Thymus (tissue), 11 donors: ENCODE results near the gene MB21D2. TPM values are rescaled to one million over a fixed set of nuclear protein-coding genes. Genes with fewer than 3 reads are reported as not detected.

Experiments
- DNase-seq, 9 donors: peaks; one replicate each; pipeline ENCODE4 v3.0.0-alpha.2; 2013; ENCODE audit warnings: low spot score in 9 of 9, low read depth in 6 of 9, missing footprints in 1 of 9
- H3K27ac ChIP-seq, 2 donors: one replicate each; pipeline ENCODE4 v1.5.1; 2013; ENCODE audit warnings: control low read depth in 1 of 2, low read depth in 1 of 2, low read length in 1 of 2, mild to moderate bottlenecking in 1 of 2, moderate library complexity in 1 of 2
- H3K27me3 ChIP-seq, 2 donors: one replicate each; pipeline ENCODE4 v1.5.1; 2013; ENCODE audit warnings: low read length in 1 of 2; ENCODE audit not compliant: control insufficient read depth in 2 of 2, insufficient read depth in 1 of 2
- H3K36me3 ChIP-seq, 2 donors: one replicate each; pipeline ENCODE4 v1.5.1; 2013; ENCODE audit warnings: low read length in 1 of 2, mild to moderate bottlenecking in 1 of 2, moderate library complexity in 1 of 2; ENCODE audit not compliant: control insufficient read depth in 2 of 2, insufficient read depth in 2 of 2
- H3K4me1 ChIP-seq, 2 donors: one replicate each; pipeline ENCODE4 v1.5.1; 2013; ENCODE audit warnings: low read length in 2 of 2; ENCODE audit not compliant: control insufficient read depth in 2 of 2, insufficient read depth in 2 of 2
- H3K4me3 ChIP-seq, 2 donors: one replicate each; pipeline ENCODE4 v1.5.1; 2013; ENCODE audit warnings: low read length in 2 of 2, control low read depth in 1 of 2, mild to moderate bottlenecking in 1 of 2
- H3K9me3 ChIP-seq, 2 donors: one replicate each; pipeline ENCODE4 v1.5.1; 2013; ENCODE audit warnings: low read length in 1 of 2, mild to moderate bottlenecking in 1 of 2; ENCODE audit not compliant: control insufficient read depth in 2 of 2, insufficient read depth in 1 of 2
- WGBS: extraction: QIAGEN DNeasy Blood & Tissue Kit; methylation state at CpG from one replicate; pipeline ENCODE4 v1.1.7; 2013; 5-methylcytosine and 5-hydroxymethylcytosine counted together
- polyA plus RNA-seq: library from polyadenylated mRNA; stranded (reverse); fragments of 200-250 nt; gene quantifications from one replicate; pipeline ENCODE4 v1.2.3, GENCODE V29; 2013
- total RNA-seq: library from RNA; stranded (reverse); fragments of 120-200 nt; gene quantifications from one replicate; pipeline ENCODE4 v1.2.4, GENCODE V29; 2013
- donor health status: healthy.

The MB21D2 gene
- total and polyA plus RNA-seq, 2 donors, result 1.5 to 2.4 TPM

- no peak for DNase-seq
- WGBS, result 80% methylated on average over 6 of the region's 6 CpGs
Measured at GRCh38 chr3:192928720-192929119, 11.1 kb upstream of the MB21D2 start.

GRCh38 chr3:192928016-192928415 lies 10.4 kb upstream of the MB21D2 start:
- H3K36me3 ChIP-seq, result no peaks in the 10 kb centered on the region
- no peak overlapping the region for H3K4me3 ChIP-seq

More at GRCh38 chr3:192928720-192929119, 11.1 kb upstream of the MB21D2 start:
- H3K36me3 ChIP-seq, result no peaks in the 10 kb centered on the region
- no peak overlapping the region for H3K27ac ChIP-seq
- no peak overlapping the region for H3K4me3 ChIP-seq
- H3K4me1 ChIP-seq, result no peaks in the 10 kb centered on the region
- no peaks in the 10 kb centered on the region for H3K9me3 ChIP-seq
- H3K27me3 ChIP-seq, result no peaks in the 10 kb centered on the region

GRCh38 chr3:192927016-192927415 lies 9.4 kb upstream of the MB21D2 start:
- no peak overlapping the region for H3K27ac ChIP-seq
- no peaks in the 10 kb centered on the region for H3K36me3 ChIP-seq
- no peaks in the 10 kb centered on the region for H3K27me3 ChIP-seq
- WGBS, result 97% methylated on average over 3 of the region's 3 CpGs
- no peaks in the 10 kb centered on the region for H3K9me3 ChIP-seq
- H3K4me3 ChIP-seq, result no peak overlapping the region
- no peak for DNase-seq
- no peaks in the 10 kb centered on the region for H3K4me1 ChIP-seq

More at GRCh38 chr3:192928016-192928415, 10.4 kb upstream of the MB21D2 start:
- Histone ChIP-seq H3K4me1 (no peaks in the 10 kb centered on the region), H3K9me3 (no peaks in the 10 kb centered on the region), H3K27me3 (no peaks in the 10 kb centered on the region), H3K27ac (no peak overlapping the region)
- DNase-seq, result no peak

GRCh38 chr3:192923731-192924130 lies 6.1 kb upstream of the MB21D2 start:
- no peaks in the 10 kb centered on the region for H3K4me1 ChIP-seq
- peaks cover 0 to 16% of the 10 kb centered on the region in 2 donors for H3K27me3 ChIP-seq
- H3K27ac ChIP-seq, result no peak overlapping the region
- H3K4me3 ChIP-seq, result no peak overlapping the region
- H3K9me3 ChIP-seq, result no peaks in the 10 kb centered on the region
- 96% methylated on average over 2 of the region's 2 CpGs for WGBS
- H3K36me3 ChIP-seq, result no peaks in the 10 kb centered on the region
- DNase-seq, result no peak

DNA sequence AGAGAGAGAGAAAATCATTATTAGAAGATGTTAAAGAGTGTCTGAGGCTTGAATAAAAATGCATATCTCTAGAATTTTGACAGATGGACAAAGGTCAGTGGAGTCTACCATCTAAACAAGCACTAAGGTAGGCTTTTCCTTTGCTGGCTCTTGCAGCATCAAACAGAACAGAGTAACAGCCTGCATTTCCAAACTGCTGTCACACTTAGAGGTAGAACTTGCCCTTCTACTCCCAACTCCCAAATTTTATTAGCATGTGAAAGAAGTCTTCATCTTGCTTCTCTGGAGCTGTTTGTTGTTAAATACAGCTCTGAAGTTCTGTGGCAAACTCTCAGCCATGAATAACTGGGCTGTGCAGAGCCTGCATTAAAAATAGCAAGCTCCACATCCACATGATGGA lies 4.1 kb upstream of the MB21D2 start:
- no peak overlapping the region for H3K27ac ChIP-seq
- H3K4me1 ChIP-seq, result peaks cover 3 to 4% of the 10 kb centered on the region in 2 donors
- H3K9me3 ChIP-seq, result peaks cover 0 to 4% of the 10 kb centered on the region in 2 donors
- no peaks in the 10 kb centered on the region for H3K36me3 ChIP-seq
- peaks cover 10 to 36% of the 10 kb centered on the region in 2 donors for H3K27me3 ChIP-seq
- H3K4me3 ChIP-seq, result no peak overlapping the region
- DNase-seq, result no peak

DNA sequence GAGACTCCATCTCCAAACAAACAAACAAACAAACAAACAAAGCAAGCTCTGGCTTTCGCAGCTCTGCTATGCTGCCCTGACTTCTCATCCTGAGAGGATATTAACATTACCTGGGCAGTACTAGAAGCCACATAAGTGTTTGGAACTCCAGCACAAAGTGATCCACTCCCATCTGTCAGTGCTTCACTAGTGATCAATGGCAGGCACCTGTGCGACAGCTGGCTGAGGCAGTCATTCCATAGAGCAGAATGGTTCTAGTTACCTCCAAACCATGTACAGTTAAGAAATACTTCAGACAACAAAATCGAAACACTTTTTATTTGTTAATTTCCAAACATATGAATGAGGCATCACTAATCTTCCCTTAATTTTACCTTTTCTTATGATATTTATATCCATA lies 2.8 kb upstream of the MB21D2 start:
- peaks cover 0 to 4% of the 10 kb centered on the region in 2 donors for H3K9me3 ChIP-seq
- H3K27ac ChIP-seq, result no peak overlapping the region
- H3K4me1 ChIP-seq, result peaks cover 4 to 8% of the 10 kb centered on the region in 2 donors
- WGBS, result 96% methylated on average over 3 of the region's 3 CpGs
- H3K27me3 ChIP-seq, result peaks cover 22 to 49% of the 10 kb centered on the region in 2 donors
- no peak overlapping the region for H3K4me3 ChIP-seq
- no peak for DNase-seq
- no peaks in the 10 kb centered on the region for H3K36me3 ChIP-seq

GRCh38 chr3:192919901-192920300 lies 2.2 kb upstream of the MB21D2 start:
- peaks cover 4 to 8% of the 10 kb centered on the region in 2 donors for H3K4me1 ChIP-seq
- no peak for DNase-seq
- no peak overlapping the region for H3K4me3 ChIP-seq
- no peak overlapping the region for H3K27ac ChIP-seq
- H3K9me3 ChIP-seq, result peaks cover 0 to 4% of the 10 kb centered on the region in 2 donors
- no peaks in the 10 kb centered on the region for H3K36me3 ChIP-seq
- 70% methylated on average over 10 of the region's 10 CpGs for WGBS
- peaks cover 26 to 55% of the 10 kb centered on the region in 2 donors for H3K27me3 ChIP-seq

- Histone ChIP-seq H3K27ac (no peak overlapping the region), H3K4me1 (peaks cover 4 to 8% of the 10 kb centered on the region in 2 donors), H3K36me3 (no peaks in the 10 kb centered on the region), H3K27me3 (peaks cover 30 to 62% of the 10 kb centered on the region in 2 donors), H3K4me3 (peak overlapping the region; percentile 41 to 55), H3K9me3 (peaks cover 0 to 4% of the 10 kb centered on the region in 2 donors)
- DNase-seq, result no peak
- WGBS, result 4% methylated on average over 13 of the region's 13 CpGs
Measured at GRCh38 chr3:192918275-192918588, 576 bp upstream of the MB21D2 start.

DNA sequence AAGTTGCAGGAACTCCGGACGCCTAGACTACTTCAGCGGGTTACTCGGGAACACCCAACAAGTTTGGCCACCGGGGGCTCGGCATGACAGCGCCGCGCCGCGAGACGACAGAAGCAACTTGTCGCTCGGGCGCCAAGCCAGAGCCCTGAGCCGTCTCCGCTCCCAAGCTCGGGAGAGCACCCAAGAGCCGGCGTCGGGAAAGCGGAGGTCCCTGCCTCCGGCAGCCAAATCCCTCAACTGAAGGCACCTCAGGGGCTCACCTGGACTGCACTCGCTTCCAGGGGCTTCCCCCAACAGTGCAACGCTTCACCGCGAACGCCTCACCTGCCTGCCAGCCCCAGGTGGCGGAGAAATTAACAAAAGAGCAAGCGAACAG lies 640 bp downstream of the MB21D2 start:
- Histone ChIP-seq H3K4me1 (peaks cover 4 to 8% of the 10 kb centered on the region in 2 donors), H3K9me3 (peaks cover 0 to 4% of the 10 kb centered on the region in 2 donors), H3K27me3 (peaks cover 30 to 64% of the 10 kb centered on the region in 2 donors), H3K4me3 (peak overlapping the region; percentile 45 to 55), H3K27ac (peak overlapping the region in 1 of 2 donors; percentile 70), H3K36me3 (no peaks in the 10 kb centered on the region)
- DNase-seq, result peak in 4 of 9 donors; percentile 5 to 35 (median 16)
- 1% methylated on average over 30 of the region's 30 CpGs for WGBS
